Measurements from ENCODE around the gene GDPD5.

The GDPD5 gene

GRCh38 chr11:75557666-75558494, 32.1 kb upstream of the GDPD5 start:
- no peak for DNase-seq (ENCODE audit: low read depth in 2 of 2)

DNA sequence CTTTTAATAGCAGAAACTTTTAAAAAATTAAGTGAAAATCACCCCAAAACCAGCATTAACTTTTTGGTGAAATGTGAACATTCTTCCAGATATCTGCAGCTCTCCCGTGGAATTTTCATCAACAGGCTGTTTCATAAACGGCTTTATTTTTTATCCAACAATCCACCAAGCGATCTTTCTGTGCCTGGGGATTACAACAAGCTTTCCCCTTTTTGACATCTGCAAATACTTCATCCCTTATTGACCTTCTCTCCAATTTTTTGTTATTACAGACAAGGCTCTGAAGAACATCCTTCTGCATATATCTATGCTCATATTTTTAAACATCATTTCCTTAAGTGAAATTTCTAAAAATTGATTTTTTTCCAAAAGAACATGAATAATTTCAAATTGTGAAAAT, 30.5 kb upstream of the GDPD5 start:
- DNase-seq (ENCODE audit: low read depth in 2 of 2), result no peak

DNA sequence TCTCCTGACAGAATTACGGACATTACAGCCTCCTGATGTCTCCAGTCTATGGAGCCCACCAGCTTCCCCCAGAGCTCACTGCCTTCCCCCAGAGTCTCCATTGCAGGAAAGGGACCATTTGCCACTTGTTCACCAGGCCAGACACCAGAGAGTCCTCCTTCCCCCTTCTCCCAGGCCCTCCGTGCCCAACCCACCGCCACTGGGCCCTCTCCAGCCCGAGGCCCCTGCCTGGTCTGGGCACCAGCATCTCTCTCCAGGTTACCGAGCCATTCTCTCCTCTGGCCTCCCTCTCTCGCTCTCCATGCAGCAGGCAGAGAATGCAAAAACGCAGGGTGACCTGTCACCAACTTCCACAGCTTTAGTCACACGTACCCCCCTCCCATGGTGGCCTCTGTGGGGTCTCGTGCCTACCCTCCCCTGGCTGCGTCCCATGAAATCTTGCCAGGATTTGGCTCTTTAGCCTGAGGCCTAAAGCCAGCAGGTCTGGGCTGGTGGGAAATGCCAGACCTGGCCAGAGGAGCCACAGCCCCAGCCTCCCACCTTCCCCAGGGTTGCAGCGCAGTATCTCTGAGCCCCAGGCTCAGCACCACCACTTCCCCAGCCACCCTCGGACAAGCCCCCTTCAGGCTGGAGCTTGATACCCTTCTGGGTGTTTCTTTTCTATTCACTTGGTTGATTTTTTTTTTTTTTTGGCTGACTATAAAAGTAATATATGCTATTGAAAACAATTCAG, 29.5 kb upstream of the GDPD5 start:
- no peak for DNase-seq (ENCODE audit: low read depth in 2 of 2)

DNA sequence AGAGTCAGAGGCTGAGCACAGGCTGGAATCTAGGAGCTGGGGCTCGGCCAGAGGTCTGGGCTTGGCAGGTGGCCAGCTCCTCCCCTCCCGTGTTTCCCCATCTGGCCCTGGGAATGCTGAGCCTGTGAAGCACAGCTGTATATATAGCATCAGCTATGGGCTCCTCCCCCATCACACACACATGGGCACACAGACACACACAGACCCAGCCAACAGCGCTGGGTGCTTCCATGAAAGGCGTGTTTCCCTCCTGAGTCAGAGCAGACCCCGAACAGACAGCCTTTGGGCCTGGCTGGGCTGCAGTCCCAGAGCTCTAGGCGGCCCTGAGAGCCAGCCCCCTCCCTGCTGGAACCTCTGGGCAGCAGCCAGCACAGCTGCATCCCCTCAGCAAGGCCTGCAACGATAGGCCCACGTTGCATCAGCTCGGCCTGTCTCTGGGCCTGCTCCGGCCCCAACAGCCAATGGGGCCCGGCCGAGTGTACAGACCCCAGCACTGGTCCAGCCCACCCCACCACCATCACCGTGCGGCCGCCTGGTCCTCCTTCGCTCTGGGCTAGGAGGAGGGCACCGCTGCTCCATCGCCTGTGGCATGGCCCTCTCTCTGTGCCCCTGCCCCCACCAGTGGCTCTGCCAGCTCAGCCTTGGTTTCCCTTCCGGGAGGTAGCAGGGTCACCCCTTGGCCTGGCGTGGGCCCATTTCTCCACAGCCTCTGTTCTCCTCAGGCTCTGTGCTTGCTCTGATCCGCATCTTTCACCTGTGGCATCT, 28.7 kb upstream of the GDPD5 start:
- no peak for DNase-seq (ENCODE audit: low read depth in 2 of 2)

DNA sequence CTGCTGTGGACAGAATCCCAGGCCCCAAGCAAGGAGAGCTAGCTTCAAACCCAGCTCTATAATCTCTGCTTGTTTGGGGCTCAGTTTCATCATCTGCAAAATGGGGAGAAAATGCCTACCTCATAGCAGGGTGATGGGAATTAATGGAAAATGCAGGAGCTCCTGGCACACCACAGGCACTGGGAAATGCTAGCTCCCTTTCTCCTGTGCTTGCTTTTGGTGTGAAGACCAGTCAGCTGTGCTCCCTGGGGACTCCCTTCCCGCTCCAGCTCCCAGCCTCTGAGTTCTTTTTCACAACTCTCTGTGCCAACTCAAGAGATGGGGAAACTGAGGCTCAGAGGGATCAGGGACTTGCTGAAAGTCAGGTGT, 28.1 kb upstream of the GDPD5 start:
- no peak for DNase-seq (ENCODE audit: low read depth in 2 of 2)

GRCh38 chr11:75553182-75553581, 27.4 kb upstream of the GDPD5 start:
- DNase-seq (ENCODE audit: low read depth in 2 of 2), result no peak

GRCh38 chr11:75549370-75549958, 23.7 kb upstream of the GDPD5 start:
- DNase-seq (ENCODE audit: low read depth in 2 of 2), result no peak

- no peak for DNase-seq (ENCODE audit: low read depth in 2 of 2)
Measured at GRCh38 chr11:75548595-75549272, 23.0 kb upstream of the GDPD5 start.

DNA sequence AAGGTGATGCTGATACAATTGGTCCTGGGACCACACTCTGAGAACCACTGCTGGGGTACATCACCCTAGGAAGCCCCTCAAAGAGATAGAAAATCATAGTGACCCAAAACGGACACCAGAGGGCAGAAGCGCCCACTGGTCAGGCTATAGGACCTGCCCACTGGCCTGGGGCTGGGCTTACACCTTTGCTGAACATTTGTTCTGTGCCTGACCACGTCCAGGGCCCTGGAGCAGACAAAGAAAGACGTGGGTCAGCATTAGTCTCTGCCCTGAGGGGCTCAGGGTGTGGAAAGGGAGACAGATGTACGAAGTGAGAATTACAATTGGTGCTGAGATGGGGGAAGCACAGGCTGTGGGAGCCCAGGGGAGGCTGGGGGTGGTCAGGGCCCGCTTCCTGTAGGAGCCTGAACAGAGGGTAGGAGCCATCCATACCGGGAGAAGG, 21.9 kb upstream of the GDPD5 start:
- DNase-seq (ENCODE audit: low read depth in 2 of 2), result no peak

GRCh38 chr11:75547177-75547576, 21.4 kb upstream of the GDPD5 start:
- no peak for DNase-seq (ENCODE audit: low read depth in 2 of 2)

- no peak for DNase-seq (ENCODE audit: low read depth in 2 of 2)
Measured at GRCh38 chr11:75543806-75544205, 18.1 kb upstream of the GDPD5 start.

- no peak for DNase-seq (ENCODE audit: low read depth in 2 of 2)
Measured at GRCh38 chr11:75542088-75542438, 16.3 kb upstream of the GDPD5 start.

GRCh38 chr11:75541193-75542087, 15.7 kb upstream of the GDPD5 start:
- no peak for DNase-seq (ENCODE audit: low read depth in 2 of 2)

GRCh38 chr11:75539459-75540334, 14.0 kb upstream of the GDPD5 start:
- DNase-seq (ENCODE audit: low read depth in 2 of 2), result no peak

DNA sequence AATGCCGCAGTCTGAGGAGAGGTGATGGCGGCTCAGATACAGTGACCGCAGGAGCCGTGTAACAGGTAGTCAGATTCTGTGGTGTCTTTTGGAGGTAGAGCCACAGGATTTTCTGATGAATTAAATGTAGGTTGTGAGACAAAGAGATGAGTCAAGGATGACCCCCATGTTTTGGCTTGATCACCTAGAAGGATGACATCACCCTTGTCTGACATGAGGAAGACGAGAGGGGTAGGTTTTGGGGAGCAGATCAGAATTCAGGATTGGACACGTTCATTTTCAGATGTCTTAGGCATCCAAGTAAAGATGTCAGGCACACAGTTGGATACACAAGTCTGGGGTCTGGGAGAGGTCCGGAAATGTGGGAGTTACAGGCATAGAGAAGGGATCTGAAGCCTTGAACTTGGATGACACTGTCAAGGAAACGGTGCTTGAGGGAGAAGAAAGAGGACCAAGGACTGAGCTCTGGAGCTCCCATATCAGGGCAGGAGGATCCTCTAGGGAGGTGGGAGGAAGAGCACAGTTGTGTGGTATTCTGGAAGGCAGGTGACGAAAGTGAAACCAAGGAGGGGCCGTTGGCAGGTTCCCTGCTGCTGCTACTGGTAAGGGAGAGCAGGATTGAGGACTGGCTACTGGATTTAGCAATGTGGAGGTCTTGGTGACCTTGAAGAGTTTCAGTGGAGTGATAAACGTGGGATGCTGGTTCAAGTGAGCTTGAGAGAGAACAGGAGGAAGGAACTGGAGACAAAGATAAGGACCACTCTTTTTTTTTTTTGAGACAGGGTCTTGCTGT, 12.6 kb upstream of the GDPD5 start:
- DNase-seq (ENCODE audit: low read depth in 2 of 2), result no peak

DNA sequence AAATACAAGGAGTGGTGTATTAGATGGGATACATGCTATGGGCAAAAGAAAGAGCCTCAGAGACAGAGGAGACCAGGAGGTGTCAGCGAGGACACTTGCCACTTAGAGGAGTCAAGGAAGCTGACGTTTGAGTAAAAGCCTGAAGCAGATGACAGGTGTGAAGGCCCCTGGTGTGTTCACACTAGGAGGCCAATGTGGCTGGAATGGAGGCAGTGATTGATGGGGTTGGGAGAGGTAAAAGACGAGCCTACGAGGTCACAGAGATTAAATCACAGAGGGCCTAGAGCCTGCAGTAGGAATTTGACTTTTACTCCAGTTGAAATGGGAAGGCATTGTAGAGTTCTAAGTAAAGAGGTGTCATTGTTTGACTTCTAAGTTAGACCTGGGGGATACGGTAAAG, 12.0 kb upstream of the GDPD5 start:
- DNase-seq (ENCODE audit: low read depth in 2 of 2), result no peak

DNA sequence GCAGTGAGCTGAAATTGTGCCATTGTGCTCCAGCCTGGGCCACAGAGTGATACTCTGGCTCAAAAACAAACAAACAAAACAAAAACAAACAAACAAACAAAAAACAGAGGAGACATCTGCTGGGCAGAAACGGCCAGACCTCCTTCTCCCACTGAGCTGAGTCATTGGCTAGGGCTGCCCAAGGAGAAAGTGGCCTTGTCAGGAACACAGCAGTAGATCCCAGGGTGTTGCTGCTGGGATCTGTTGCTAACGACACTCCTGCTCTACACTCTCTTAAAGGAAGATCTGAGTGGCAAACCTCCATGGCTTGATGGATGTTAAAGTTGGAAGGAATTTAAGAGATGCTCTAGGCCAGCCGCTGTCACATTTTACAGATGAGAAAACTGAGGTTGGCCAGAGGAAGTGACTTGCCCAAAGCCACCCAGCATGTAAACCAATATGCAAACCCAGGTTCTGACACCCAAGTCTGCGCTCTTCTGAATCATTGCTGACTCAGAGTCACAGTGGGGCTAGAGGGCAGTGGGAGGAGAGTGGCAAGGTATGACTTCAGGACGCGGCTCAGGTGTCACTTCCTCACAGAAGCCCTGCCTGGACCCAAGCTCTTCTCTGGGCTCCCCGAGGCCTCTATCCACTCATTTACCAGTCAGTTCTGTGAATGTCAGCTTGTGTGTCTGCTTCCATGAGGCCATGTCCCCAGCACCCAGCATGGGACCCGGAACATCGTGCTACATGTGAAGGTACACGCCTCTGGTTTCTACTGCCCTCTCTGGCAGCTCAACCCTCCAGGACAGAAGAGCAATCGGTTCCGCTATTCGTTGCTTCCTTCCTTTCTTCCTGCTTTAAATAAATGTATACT, 11.3 kb upstream of the GDPD5 start:
- DNase-seq (ENCODE audit: low read depth in 2 of 2), result no peak

DNA sequence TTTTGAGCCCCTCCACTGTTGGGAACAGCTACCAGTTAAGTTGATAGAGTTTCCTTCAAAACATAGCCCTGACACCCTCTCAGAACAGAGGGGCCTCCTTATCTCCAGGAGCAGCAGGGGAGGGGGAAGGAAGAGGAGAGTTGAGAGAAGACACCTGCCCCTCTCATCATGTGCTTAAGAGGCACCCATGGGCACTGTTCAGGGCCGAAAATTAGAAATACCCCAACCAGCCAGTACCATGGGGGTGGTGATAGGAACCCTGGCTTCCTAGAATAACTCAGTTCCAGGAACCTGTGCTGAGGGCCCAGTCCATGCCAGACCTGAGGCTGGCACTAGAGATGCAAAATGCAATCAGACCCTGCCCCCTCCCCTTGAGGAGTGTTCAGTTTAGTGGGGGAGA, 9.3 kb upstream of the GDPD5 start:
- DNase-seq (ENCODE audit: low read depth in 2 of 2), result no peak
